PC-9 (cell line): Measurements from ENCODE around the gene SLC35B2. TPM values are rescaled to one million over a fixed set of nuclear protein-coding genes. Genes with fewer than 3 reads are reported as not detected.

Experiments
- BruUV-seq: library from RNA; stranded (reverse); fragments of 400-500 nt; replicated peaks from 2 replicates; lab custom pipeline; 2021; lab: Mats Ljungman, UMichigan
- CTCF ChIA-PET: fragments of 300-600 bp; sonication (Branson Sonifier 250); formaldehyde crosslinking; loops from one replicate; lab custom pipeline; 2022; ENCODE audit warnings: antibody characterized with exemption; lab: Charles Lee
- POLR2A ChIA-PET: fragments of 300-600 bp; sonication (Branson Sonifier 250); formaldehyde crosslinking; loops from one replicate; lab custom pipeline; 2022; ENCODE audit warnings: antibody characterized with exemption; ENCODE audit not compliant: unreplicated experiment; lab: Charles Lee
- DNase-seq, 2 experiments: peaks; one replicate each; pipeline versions ENCODE4 v3.0.0 to v3.0.0-alpha.2; 2015 to 2022; ENCODE audit warnings: mixed read lengths in 1 of 2
- H2AFZ ChIP-seq: fragments of 200-600 bp; sonication (generic); 2 replicates; pipeline ENCODE4 v1.8.1; 2017; ENCODE audit warnings: antibody characterized with exemption
- H3F3A ChIP-seq: fragments of 200-600 bp; sonication (generic); 2 replicates; pipeline ENCODE4 v1.8.1; 2017; ENCODE audit warnings: antibody characterized with exemption, mild to moderate bottlenecking, low read depth; ENCODE audit not compliant: insufficient read depth
- H3K27ac ChIP-seq: fragments of 200-600 bp; sonication (generic); 2 replicates; pipeline ENCODE4 v1.6.1; 2016; ENCODE audit warnings: mixed run types
- H3K27me3 ChIP-seq: fragments of 200-600 bp; sonication (generic); 2 replicates; pipeline ENCODE4 v1.6.1; 2016; ENCODE audit warnings: low read depth, mixed run types; ENCODE audit not compliant: insufficient read depth
- H3K36me3 ChIP-seq: fragments of 200-600 bp; sonication (generic); 2 replicates; pipeline ENCODE4 v1.6.1; 2016; ENCODE audit warnings: low read depth, mixed run types
- H3K4me1 ChIP-seq: fragments of 200-600 bp; sonication (generic); replicated peaks from 2 replicates; pipeline ENCODE4 v1.6.1; 2016; ENCODE audit warnings: mixed run types; ENCODE audit not compliant: insufficient read depth
- H3K4me2 ChIP-seq: fragments of 200-600 bp; sonication (generic); 2 replicates; pipeline ENCODE4 v1.6.1; 2017; ENCODE audit warnings: mixed run types
- H3K4me3 ChIP-seq: fragments of 200-600 bp; sonication (generic); 2 replicates; pipeline ENCODE4 v1.6.1; 2016; ENCODE audit warnings: mixed run types
- H3K79me2 ChIP-seq: fragments of 200-600 bp; sonication (generic); 2 replicates; pipeline ENCODE4 v1.6.1; 2017; ENCODE audit warnings: low read depth, mixed run types
- H3K9me2 ChIP-seq: fragments of 200-600 bp; sonication (generic); 2 replicates; pipeline ENCODE4 v1.8.1; 2017; ENCODE audit warnings: mild to moderate bottlenecking; ENCODE audit not compliant: insufficient read depth
- H3K9me3 ChIP-seq: fragments of 200-600 bp; sonication (generic); 2 replicates; pipeline ENCODE4 v1.8.1; 2016; ENCODE audit warnings: low read depth; ENCODE audit not compliant: insufficient read depth
- H4K20me1 ChIP-seq: fragments of 200-600 bp; sonication (generic); 2 replicates; pipeline ENCODE4 v1.8.1; 2017; ENCODE audit not compliant: insufficient read depth
- CTCF ChIP-seq: fragments of 200-600 bp; sonication (generic); conservative IDR thresholded peaks from 2 replicates; pipeline ENCODE4 v1.6.1; 2017; ENCODE audit warnings: mixed run types, antibody characterized with exemption, mild to moderate bottlenecking, moderate library complexity
- EZH2 ChIP-seq: fragments of 200-600 bp; sonication (generic); IDR thresholded peaks from 2 replicates; pipeline ENCODE4 v1.8.0; 2017; ENCODE audit warnings: antibody characterized with exemption, low read depth
- intact Hi-C: fragments of 100-400 bp; cut with micrococcal nuclease; formaldehyde crosslinking; loops from one replicate; pipeline ENCODE4 v1.10.0; 2022; ENCODE audit not compliant: unreplicated experiment
- total RNA-seq: library from RNA; stranded (reverse); gene quantifications from 2 replicates; pipeline ENCODE4 v1.2.3, GENCODE V29; 2021

The SLC35B2 gene
- total RNA-seq, 1 experiment from 2014 or later, result 59.7 TPM

DNA sequence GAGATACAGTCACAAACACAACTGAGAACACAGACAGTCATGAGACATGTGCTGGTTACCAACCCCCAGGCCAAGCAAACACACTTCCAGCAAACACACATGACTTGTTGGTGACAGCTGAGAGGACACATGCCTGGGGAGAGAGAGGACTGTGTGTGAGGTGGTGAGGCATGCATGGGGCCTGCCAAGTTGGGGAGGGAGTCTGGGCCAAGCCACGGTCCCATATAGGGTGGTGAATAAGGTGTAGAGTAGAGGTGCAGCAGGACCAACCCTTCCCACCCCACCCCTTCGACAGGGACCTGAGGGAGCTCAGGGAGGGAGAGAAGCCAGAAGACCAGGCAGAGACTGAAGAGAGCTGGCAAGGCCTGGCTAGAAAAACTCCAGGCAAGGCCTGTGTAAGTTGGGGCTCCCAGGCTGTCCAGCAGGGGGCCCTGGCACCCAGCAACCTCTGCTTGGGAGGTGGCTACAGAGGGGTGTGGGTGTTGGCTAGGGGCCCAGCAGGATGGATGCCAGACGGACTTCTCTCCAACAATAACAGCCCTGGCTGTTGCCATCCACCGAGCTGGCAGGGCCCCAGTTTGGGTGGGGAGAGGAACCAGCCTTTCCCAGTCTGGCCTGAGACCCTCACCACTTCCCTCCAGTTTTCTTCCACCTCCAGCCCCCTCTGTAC is 35.9 kb downstream of the SLC35B2 start:
- intact Hi-C loops, result loop anchor here (1.0 kb wide), 1 partner anchor 49 kb away; no protein-coding TSS in a partner anchor
- peak; percentile 77 to 91 for DNase-seq
- BruUV-seq, result no TSS peak
- H3K36me3 ChIP-seq, result no peaks in the 10 kb centered on the region
- no peaks in the 10 kb centered on the region for H3K27me3 ChIP-seq
- H3F3A ChIP-seq, result peaks cover 24% of the 10 kb centered on the region; the same call in 1 of the 2 replicates
- H3K9me2 ChIP-seq, result no peaks in the 10 kb centered on the region
- H3K4me3 ChIP-seq, result no peak overlapping the region
- H2AFZ ChIP-seq, result no peak overlapping the region
- TF ChIP-seq EZH2 (no peak), CTCF (peak; percentile 86)
- H3K9me3 ChIP-seq, result no peaks in the 10 kb centered on the region
- peaks cover 35% of the 10 kb centered on the region for H3K4me1 ChIP-seq
- H3K4me2 ChIP-seq, result peak overlapping the region; percentile 53
- POLR2A ChIA-PET, result interaction anchor here (0.6 to 0.8 kb wide), 3 partner anchors 21 to 122 kb away, joined by 4 to 6 read pairs (median 5); no protein-coding TSS in a partner anchor
- no peak overlapping the region for H3K27ac ChIP-seq
- H3K79me2 ChIP-seq, result peaks cover 17% of the 10 kb centered on the region
- CTCF ChIA-PET, result interaction anchor here (0.6 to 0.7 kb wide), 5 partner anchors 25 to 228 kb away, joined by 3 to 23 read pairs (median 9); partner anchors contain the start of gene HSP90AB1
- H4K20me1 ChIP-seq, result peaks cover 3% of the 10 kb centered on the region; the same call in 1 of the 2 replicates

- Histone ChIP-seq H3K4me1 (peaks cover 35% of the 10 kb centered on the region), H3K27ac (no peak overlapping the region), H3F3A (peaks cover 24% of the 10 kb centered on the region; the same call in 1 of the 2 replicates), H3K79me2 (peaks cover 17% of the 10 kb centered on the region), H3K9me2 (no peaks in the 10 kb centered on the region), H2AFZ (no peak overlapping the region), H3K9me3 (no peaks in the 10 kb centered on the region), H3K4me3 (no peak overlapping the region), H3K4me2 (no peak overlapping the region; the same call in 1 of the 2 replicates), H3K36me3 (no peaks in the 10 kb centered on the region), H3K27me3 (no peaks in the 10 kb centered on the region), H4K20me1 (peaks cover 3% of the 10 kb centered on the region; the same call in 1 of the 2 replicates)
- ChIA-PET CTCF (interaction anchor here (0.7 kb wide), 1 partner anchor 650 kb away, joined by 3 read pairs; no protein-coding TSS in a partner anchor), POLR2A (interaction anchor here (0.6 kb wide), 1 partner anchor 21 kb away, joined by 6 read pairs; no protein-coding TSS in a partner anchor)
- DNase-seq, result no peak
- TF ChIP-seq EZH2, result no peak
- TF ChIP-seq CTCF, result no peak
- BruUV-seq, result no TSS peak
- intact Hi-C loops, result loop anchor here (1.0 kb wide), 2 partner anchors 32 to 49 kb away; no protein-coding TSS in a partner anchor
Observed at GRCh38 chr6:44220913-44221290, 36.4 kb downstream of the SLC35B2 start.
